PC-3 (cell line): ENCODE measurements around the gene HEMGN. TPM values are rescaled to one million over a fixed set of nuclear protein-coding genes. Genes with fewer than 3 reads are reported as not detected.
"Not testable (repeated sequence)": the region's sequence is repeated elsewhere in the genome, so short reads cannot be mapped to it uniquely, and the experiment has no call there.

Experiments used
- ATAC-seq: fragments of 200-7000 bp; cut with Tn5 transposase; 2 replicates; pipeline ENCODE4 v1.9.1; 2020; ENCODE audit warnings: mild to moderate bottlenecking, moderate library complexity
- BruUV-seq: library from RNA; stranded (reverse); fragments of 400-500 nt; replicated peaks from 2 replicates; lab custom pipeline; 2021; lab: Mats Ljungman, UMichigan
- CTCF ChIA-PET: fragments of 300-600 bp; sonication (Branson Sonifier 250); formaldehyde crosslinking; loops from one replicate; lab custom pipeline; 2022; ENCODE audit warnings: antibody characterized with exemption; lab: Charles Lee
- POLR2A ChIA-PET: fragments of 300-600 bp; sonication (Branson Sonifier 250); formaldehyde crosslinking; loops from one replicate; lab custom pipeline; 2022; ENCODE audit warnings: antibody characterized with exemption; ENCODE audit not compliant: unreplicated experiment; lab: Charles Lee
- DNase-seq: peaks from one replicate; pipeline ENCODE4 v3.0.0-alpha.2; 2015
- H2AFZ ChIP-seq: fragments of 300-600 bp; sonication (generic); 2 replicates; pipeline ENCODE4 v1.6.0; 2016; ENCODE audit warnings: antibody characterized with exemption, low read length
- H3F3A ChIP-seq: fragments of 300-600 bp; sonication (generic); one replicate; pipeline ENCODE4 v1.6.0; 2017; ENCODE audit warnings: antibody characterized with exemption, low read length, control low read depth, mild to moderate bottlenecking; ENCODE audit not compliant: unreplicated experiment
- H3K27ac ChIP-seq: fragments of 300-600 bp; sonication (generic); 2 replicates; pipeline ENCODE4 v1.5.1; 2016; ENCODE audit warnings: mild to moderate bottlenecking, low read length
- H3K27me3 ChIP-seq: fragments of 300-600 bp; sonication (generic); 2 replicates; pipeline ENCODE4 v1.6.1; 2016; ENCODE audit warnings: low read length, mixed read lengths
- H3K36me3 ChIP-seq: fragments of 300-600 bp; sonication (generic); 2 replicates; pipeline ENCODE4 v1.6.1; 2016; ENCODE audit warnings: low read depth, mixed run types, low read length, mixed read lengths
- H3K4me1 ChIP-seq: fragments of 300-600 bp; sonication (generic); 2 replicates; pipeline ENCODE4 v1.5.1; 2016; ENCODE audit warnings: low read length; ENCODE audit not compliant: insufficient read depth
- H3K4me2 ChIP-seq: fragments of 300-600 bp; sonication (generic); 2 replicates; pipeline ENCODE4 v1.6.0; 2016; ENCODE audit warnings: low read length
- H3K4me3 ChIP-seq: fragments of 300-600 bp; sonication (generic); 2 replicates; pipeline ENCODE4 v1.5.1; 2016; ENCODE audit warnings: mild to moderate bottlenecking, low read length, mixed read lengths
- H3K79me2 ChIP-seq: fragments of 300-600 bp; sonication (generic); 2 replicates; pipeline ENCODE4 v1.6.1; 2017; ENCODE audit warnings: low read length, mixed read lengths
- H3K9ac ChIP-seq: fragments of 300-600 bp; sonication (generic); 2 replicates; pipeline ENCODE4 v1.6.0; 2016; ENCODE audit warnings: mild to moderate bottlenecking, low read length
- H3K9me2 ChIP-seq: fragments of 300-600 bp; sonication (generic); replicated peaks from 2 replicates; pipeline ENCODE4 v1.6.1; 2016; ENCODE audit warnings: mixed run types, low read length, mixed read lengths
- H3K9me3 ChIP-seq: fragments of 300-600 bp; sonication (generic); 2 replicates; pipeline ENCODE4 v1.6.1; 2016; ENCODE audit warnings: low read length, mixed read lengths
- H4K20me1 ChIP-seq: fragments of 300-600 bp; sonication (generic); 2 replicates; pipeline ENCODE4 v1.6.1; 2016; ENCODE audit warnings: low read length, mixed read lengths
- CTCF ChIP-seq: fragments of 300-600 bp; sonication (generic); conservative IDR thresholded peaks from 2 replicates; pipeline ENCODE4 v1.5.1; 2017; ENCODE audit warnings: antibody characterized with exemption, low read depth, mild to moderate bottlenecking, low read length
- EZH2 ChIP-seq: fragments of 300-600 bp; sonication (generic); IDR thresholded peaks from one replicate; pipeline ENCODE4 v1.6.1; 2017; ENCODE audit warnings: antibody characterized with exemption, mild to moderate bottlenecking, low read length; ENCODE audit not compliant: unreplicated experiment
- EZH2phosphoT487 ChIP-seq: fragments of 300-600 bp; sonication (generic); IDR thresholded peaks from 2 replicates; pipeline ENCODE4 v1.6.1; 2018; ENCODE audit warnings: mild to moderate bottlenecking, antibody characterized with exemption, low read length, borderline replicate concordance
- intact Hi-C: fragments of 100-400 bp; cut with micrococcal nuclease; formaldehyde crosslinking; loops from 2 replicates; pipeline ENCODE4 v1.9.0; 2023
- total RNA-seq: library from RNA; depleted of rRNA; stranded (reverse); fragments of >200 nt; gene quantifications from 2 replicates; pipeline ENCODE4 v1.2.3, GENCODE V29; 2014

HEMGN gene
- total RNA-seq, 1 experiment from 2014 or later = not detected

- TF ChIP-seq CTCF (no peak), EZH2phosphoT487 (no peak), EZH2 (no peak)
- H3K79me2 ChIP-seq = no peaks in the 10 kb centered on the region
- H3F3A ChIP-seq = no peaks in the 10 kb centered on the region
- POLR2A ChIA-PET = no interaction called here
- no peaks in the 10 kb centered on the region for H3K4me1 ChIP-seq
- H3K9ac ChIP-seq = no peak overlapping the region
- no peak overlapping the region for H2AFZ ChIP-seq
- no peaks in the 10 kb centered on the region for H4K20me1 ChIP-seq
- BruUV-seq = no TSS peak
- H3K9me2 ChIP-seq = no peaks in the 10 kb centered on the region
- no peak overlapping the region for H3K4me3 ChIP-seq
- CTCF ChIA-PET = interaction anchor here (0.6 kb wide), 1 partner anchor 17 kb away, joined by 5 read pairs; no protein-coding TSS in a partner anchor
- ATAC-seq (no peak), DNase-seq (no peak)
- no peaks in the 10 kb centered on the region for H3K9me3 ChIP-seq
- intact Hi-C loops = no loop called here
- H3K27me3 ChIP-seq = no peaks in the 10 kb centered on the region
- no peak overlapping the region for H3K4me2 ChIP-seq
- no peak overlapping the region for H3K27ac ChIP-seq
- H3K36me3 ChIP-seq = no peaks in the 10 kb centered on the region
Measured at GRCh38 chr9:97956331-97956730, 18.4 kb upstream of the HEMGN start.

- no peaks in the 10 kb centered on the region for H3K4me1 ChIP-seq
- H2AFZ ChIP-seq = no peak overlapping the region
- intact Hi-C loops = loop anchor here (1.0 kb wide), 1 partner anchor 31 kb away; no protein-coding TSS in a partner anchor
- ATAC-seq = peak; percentile 71
- H3K4me2 ChIP-seq = no peak overlapping the region
- H3K9me2 ChIP-seq = no peaks in the 10 kb centered on the region
- no peaks in the 10 kb centered on the region for H3F3A ChIP-seq
- H3K36me3 ChIP-seq = no peaks in the 10 kb centered on the region
- no peak overlapping the region for H3K4me3 ChIP-seq
- no peaks in the 10 kb centered on the region for H3K79me2 ChIP-seq
- TF ChIP-seq CTCF (peak; percentile 70), EZH2phosphoT487 (no peak), EZH2 (no peak)
- BruUV-seq = no TSS peak
- no peak overlapping the region for H3K27ac ChIP-seq
- H4K20me1 ChIP-seq = no peaks in the 10 kb centered on the region
- H3K27me3 ChIP-seq = no peaks in the 10 kb centered on the region
- DNase-seq = peak; percentile 57
- no peaks in the 10 kb centered on the region for H3K9me3 ChIP-seq
- CTCF ChIA-PET = no interaction called here
- POLR2A ChIA-PET = no interaction called here
- H3K9ac ChIP-seq = no peak overlapping the region
Measured at GRCh38 chr9:97954550-97954989, 16.6 kb upstream of the HEMGN start.

- CTCF ChIA-PET, ATAC-seq: not testable (repeated sequence)
Measured at GRCh38 chr9:97950873-97951272, 12.9 kb upstream of the HEMGN start.

GRCh38 chr9:97947094-97947493 lies 9.1 kb upstream of the HEMGN start:
- intact Hi-C loops, H3F3A ChIP-seq, ATAC-seq, BruUV-seq, H3K79me2 ChIP-seq, H2AFZ ChIP-seq, H3K4me1 ChIP-seq, DNase-seq, H3K9me2 ChIP-seq, H3K9me3 ChIP-seq, H3K4me2 ChIP-seq, H4K20me1 ChIP-seq, H3K4me3 ChIP-seq, POLR2A ChIA-PET, H3K27ac ChIP-seq, H3K9ac ChIP-seq, H3K36me3 ChIP-seq: not testable (repeated sequence)
- H3K27me3 ChIP-seq = peaks cover 15% of the 10 kb centered on the region; the same call in 1 of the 2 replicates
- CTCF ChIA-PET = interaction anchor here (0.5 kb wide), 1 partner anchor 10 kb away, joined by 3 read pairs; no protein-coding TSS in a partner anchor

More at GRCh38 chr9:97950873-97951272, 12.9 kb upstream of the HEMGN start:
- H3K79me2 ChIP-seq, intact Hi-C loops, H3F3A ChIP-seq, H3K36me3 ChIP-seq, H4K20me1 ChIP-seq, H3K4me3 ChIP-seq, H3K4me1 ChIP-seq, H2AFZ ChIP-seq, H3K27ac ChIP-seq, POLR2A ChIA-PET, BruUV-seq, H3K9ac ChIP-seq, H3K9me2 ChIP-seq, H3K4me2 ChIP-seq, DNase-seq, H3K9me3 ChIP-seq, H3K27me3 ChIP-seq: not testable (repeated sequence)

- H3K36me3 ChIP-seq, H3K79me2 ChIP-seq, ATAC-seq, H3K4me3 ChIP-seq, H3K4me1 ChIP-seq, DNase-seq, H3K9ac ChIP-seq, intact Hi-C loops, POLR2A ChIA-PET, CTCF ChIA-PET, H4K20me1 ChIP-seq, H2AFZ ChIP-seq, H3F3A ChIP-seq, H3K27ac ChIP-seq, H3K9me2 ChIP-seq, H3K9me3 ChIP-seq, BruUV-seq, H3K4me2 ChIP-seq: not testable (repeated sequence)
- H3K27me3 ChIP-seq = peaks cover 20% of the 10 kb centered on the region
Measured at GRCh38 chr9:97945470-97945869, 7.5 kb upstream of the HEMGN start.
